ENCODE results near the gene CNNM4. TPM values are rescaled to one million over a fixed set of nuclear protein-coding genes. Genes with fewer than 3 reads are reported as not detected.

CNNM4 gene
- total RNA-seq, 4 donors from 2014 or later = 66.5 to 134 (median 85.7) TPM

DNA sequence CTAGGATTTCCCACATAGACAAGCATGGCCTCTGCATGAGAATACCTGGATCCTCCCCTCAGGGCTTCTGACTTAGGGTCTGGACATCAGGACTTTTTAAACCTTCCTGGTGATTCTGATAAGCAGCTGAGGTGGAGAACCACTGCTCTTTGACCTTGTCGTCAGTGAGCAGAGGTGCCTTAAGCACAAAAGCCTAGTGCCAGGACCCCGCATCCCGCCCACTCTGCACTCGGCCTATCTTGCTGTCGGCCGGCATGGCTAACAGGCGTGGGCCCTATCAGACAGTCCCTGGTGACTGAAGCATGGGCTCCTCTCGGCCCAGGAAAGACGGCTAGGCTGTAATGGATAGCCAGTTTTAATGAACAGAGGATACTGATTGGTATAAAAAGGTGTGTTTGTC lies 76.9 kb downstream of the CNNM4 start:
- H3K36me3 ChIP-seq = peaks cover 0 to 6% (median 0%) of the 10 kb centered on the region in 4 donors
- H3K9me3 ChIP-seq = no peaks in the 10 kb centered on the region
- no peak for TF ChIP-seq EP300 (IDR thresholded peaks at IDR 0.05; ENCODE audit: low read depth)
- no peak for TF ChIP-seq POLR2A (IDR thresholded peaks at IDR 0.05)
- TF ChIP-seq POLR2AphosphoS5 (IDR thresholded peaks at IDR 0.05) = no peak
- TF ChIP-seq, protein P1, sequence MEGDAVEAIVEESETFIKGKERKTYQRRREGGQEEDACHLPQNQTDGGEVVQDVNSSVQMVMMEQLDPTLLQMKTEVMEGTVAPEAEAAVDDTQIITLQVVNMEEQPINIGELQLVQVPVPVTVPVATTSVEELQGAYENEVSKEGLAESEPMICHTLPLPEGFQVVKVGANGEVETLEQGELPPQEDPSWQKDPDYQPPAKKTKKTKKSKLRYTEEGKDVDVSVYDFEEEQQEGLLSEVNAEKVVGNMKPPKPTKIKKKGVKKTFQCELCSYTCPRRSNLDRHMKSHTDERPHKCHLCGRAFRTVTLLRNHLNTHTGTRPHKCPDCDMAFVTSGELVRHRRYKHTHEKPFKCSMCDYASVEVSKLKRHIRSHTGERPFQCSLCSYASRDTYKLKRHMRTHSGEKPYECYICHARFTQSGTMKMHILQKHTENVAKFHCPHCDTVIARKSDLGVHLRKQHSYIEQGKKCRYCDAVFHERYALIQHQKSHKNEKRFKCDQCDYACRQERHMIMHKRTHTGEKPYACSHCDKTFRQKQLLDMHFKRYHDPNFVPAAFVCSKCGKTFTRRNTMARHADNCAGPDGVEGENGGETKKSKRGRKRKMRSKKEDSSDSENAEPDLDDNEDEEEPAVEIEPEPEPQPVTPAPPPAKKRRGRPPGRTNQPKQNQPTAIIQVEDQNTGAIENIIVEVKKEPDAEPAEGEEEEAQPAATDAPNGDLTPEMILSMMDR (IDR thresholded peaks at IDR 0.05) = no peak
- DNase-seq = no peak
- 93% methylated on average over 9 of the region's 9 CpGs; no CpG with 5 or more reads in 1 of the 2 donors for WGBS, 2 donors (ENCODE audit: low coverage in 1 of 2)
- peaks cover 4 to 15% (median 12%) of the 10 kb centered on the region in 4 donors for H3K4me1 ChIP-seq
- no peak overlapping the region for H3K27ac ChIP-seq
- H3K27me3 ChIP-seq = no peaks in the 10 kb centered on the region
- intact Hi-C loops (cut with DNase I; ENCODE audit: low total_unique reads) = no loop called here
- no peak overlapping the region for H3K4me3 ChIP-seq
- in situ Hi-C loops (cut with MboI; ENCODE audit: low pct_ligation_motif_present in 1 of 4, low pct_unique_long_range_greater_than_20kb in 1 of 4, low sequenced_read_pairs in 3 of 4) = loop anchor here in 1 of 4 donors (25.0 kb wide), 1 partner anchor 250 kb away; the partner anchor contains the start of gene FAHD2B

DNA sequence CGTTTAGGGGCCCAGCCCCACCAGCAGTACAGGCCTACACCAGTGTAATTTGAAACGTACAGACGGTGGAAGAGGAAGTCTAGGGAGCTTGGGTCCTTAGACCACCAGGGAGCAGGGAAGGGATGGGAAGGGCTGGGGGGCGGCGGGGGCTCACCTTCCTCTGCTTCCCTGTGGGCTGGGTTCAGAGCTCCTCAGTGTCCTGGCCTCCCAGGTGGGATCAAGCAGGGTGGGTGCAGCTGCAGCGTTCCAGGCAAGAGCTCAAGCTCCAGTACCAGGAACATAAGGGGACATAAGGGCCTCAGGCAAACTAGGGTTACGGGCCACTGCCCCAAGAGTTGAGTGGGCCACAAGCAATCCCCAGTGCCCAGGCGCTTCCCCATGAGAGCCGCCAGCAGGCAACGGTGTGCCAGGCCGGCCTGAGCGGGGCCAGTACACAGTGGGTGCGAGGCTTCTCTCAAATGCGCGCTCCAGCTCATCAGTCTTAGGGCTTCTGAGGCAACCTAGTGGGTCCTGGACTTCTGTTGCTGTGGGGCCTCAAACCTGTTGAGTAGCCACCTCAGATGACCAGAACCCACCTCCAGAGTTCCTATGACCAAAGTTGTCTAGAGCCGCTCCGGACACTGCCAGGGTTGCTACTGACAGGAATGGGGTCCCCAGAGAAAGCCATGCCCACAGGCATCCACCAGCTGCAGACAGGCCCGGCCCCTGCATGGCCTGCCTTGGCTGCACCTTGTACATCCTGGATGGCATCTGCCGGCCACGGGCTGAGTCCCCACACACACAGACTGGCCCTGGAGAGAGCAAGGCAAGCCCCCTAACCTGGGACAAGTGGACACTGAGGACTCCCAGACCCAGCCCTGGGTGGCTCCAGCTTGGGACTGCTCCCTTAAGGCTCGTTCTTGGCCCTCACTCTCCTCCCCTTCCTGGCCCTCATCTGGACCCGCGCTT lies 77.9 kb downstream of the CNNM4 start:
- no peaks in the 10 kb centered on the region for H3K36me3 ChIP-seq
- no peak overlapping the region for H3K27ac ChIP-seq
- in situ Hi-C loops (cut with MboI; ENCODE audit: low pct_ligation_motif_present in 1 of 4, low pct_unique_long_range_greater_than_20kb in 1 of 4, low sequenced_read_pairs in 3 of 4) (loop anchor here in 1 of 4 donors (25.0 kb wide), 1 partner anchor 249 kb away; the partner anchor contains the start of gene FAHD2B), intact Hi-C loops (cut with DNase I; ENCODE audit: low total_unique reads) (no loop called here)
- no peaks in the 10 kb centered on the region for H3K27me3 ChIP-seq
- WGBS, 2 donors (ENCODE audit: low coverage in 1 of 2) = 83% methylated on average over 22 of the region's 23 CpGs; no CpG with 5 or more reads in 1 of the 2 donors
- H3K4me3 ChIP-seq = no peak overlapping the region
- H3K4me1 ChIP-seq = peaks cover 4 to 13% (median 10%) of the 10 kb centered on the region in 4 donors
- no peak for TF ChIP-seq POLR2AphosphoS5 (IDR thresholded peaks at IDR 0.05)
- no peak for TF ChIP-seq POLR2A (IDR thresholded peaks at IDR 0.05)
- TF ChIP-seq, protein P1 (IDR thresholded peaks at IDR 0.05) = no peak
- TF ChIP-seq EP300 (IDR thresholded peaks at IDR 0.05; ENCODE audit: low read depth) = no peak
- no peak for DNase-seq
- H3K9me3 ChIP-seq = no peaks in the 10 kb centered on the region

DNA sequence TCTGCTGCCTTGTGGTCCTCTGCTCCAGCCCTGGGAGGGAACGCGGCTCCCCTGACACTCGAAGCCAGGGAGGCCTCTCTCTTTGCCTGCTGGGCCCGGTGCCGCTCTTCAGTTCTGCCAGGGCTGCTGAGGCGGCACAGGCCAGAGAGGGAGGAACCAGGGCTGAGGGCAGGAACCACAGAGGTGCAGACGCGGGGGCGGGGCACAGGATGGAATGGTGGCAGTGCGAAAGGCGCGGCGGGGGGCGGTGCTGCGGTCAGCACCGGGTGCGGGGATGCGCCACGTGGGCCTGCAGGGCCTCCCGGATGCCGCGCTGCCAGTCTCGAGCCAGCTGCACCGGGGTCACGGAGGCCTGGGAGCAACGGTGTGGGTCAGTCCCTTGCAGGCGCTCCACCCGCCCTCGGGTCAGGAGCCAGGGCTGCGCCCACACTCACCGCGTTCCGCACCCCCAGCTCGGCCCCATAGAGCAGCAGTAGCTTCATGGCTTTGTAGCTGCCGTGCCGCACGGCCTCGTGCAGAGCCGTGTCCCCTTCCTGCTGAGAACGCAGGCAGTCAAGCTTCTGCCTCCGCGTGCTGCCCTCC lies 78.7 kb downstream of the CNNM4 start:
- H3K4me1 ChIP-seq = peaks cover 4 to 13% (median 10%) of the 10 kb centered on the region in 4 donors
- DNase-seq = peak; percentile 85
- intact Hi-C loops (cut with DNase I; ENCODE audit: low total_unique reads) = no loop called here
- in situ Hi-C loops (cut with MboI; ENCODE audit: low pct_ligation_motif_present in 1 of 4, low pct_unique_long_range_greater_than_20kb in 1 of 4, low sequenced_read_pairs in 3 of 4) = loop anchor here in 1 of 4 donors (25.0 kb wide), 1 partner anchor 248 kb away; the partner anchor contains the start of gene FAHD2B
- H3K27me3 ChIP-seq = no peaks in the 10 kb centered on the region
- peak overlapping the region in 2 of 4 donors; percentile 3 to 6 for H3K4me3 ChIP-seq
- no peaks in the 10 kb centered on the region for H3K36me3 ChIP-seq
- 41% methylated on average over 29 of the region's 42 CpGs; no CpG with 5 or more reads in 1 of the 2 donors for WGBS, 2 donors (ENCODE audit: low coverage in 1 of 2)
- no peak overlapping the region for H3K27ac ChIP-seq
- no peak for TF ChIP-seq POLR2A (IDR thresholded peaks at IDR 0.05)
- TF ChIP-seq POLR2AphosphoS5 (IDR thresholded peaks at IDR 0.05) = no peak
- H3K9me3 ChIP-seq = no peaks in the 10 kb centered on the region

DNA sequence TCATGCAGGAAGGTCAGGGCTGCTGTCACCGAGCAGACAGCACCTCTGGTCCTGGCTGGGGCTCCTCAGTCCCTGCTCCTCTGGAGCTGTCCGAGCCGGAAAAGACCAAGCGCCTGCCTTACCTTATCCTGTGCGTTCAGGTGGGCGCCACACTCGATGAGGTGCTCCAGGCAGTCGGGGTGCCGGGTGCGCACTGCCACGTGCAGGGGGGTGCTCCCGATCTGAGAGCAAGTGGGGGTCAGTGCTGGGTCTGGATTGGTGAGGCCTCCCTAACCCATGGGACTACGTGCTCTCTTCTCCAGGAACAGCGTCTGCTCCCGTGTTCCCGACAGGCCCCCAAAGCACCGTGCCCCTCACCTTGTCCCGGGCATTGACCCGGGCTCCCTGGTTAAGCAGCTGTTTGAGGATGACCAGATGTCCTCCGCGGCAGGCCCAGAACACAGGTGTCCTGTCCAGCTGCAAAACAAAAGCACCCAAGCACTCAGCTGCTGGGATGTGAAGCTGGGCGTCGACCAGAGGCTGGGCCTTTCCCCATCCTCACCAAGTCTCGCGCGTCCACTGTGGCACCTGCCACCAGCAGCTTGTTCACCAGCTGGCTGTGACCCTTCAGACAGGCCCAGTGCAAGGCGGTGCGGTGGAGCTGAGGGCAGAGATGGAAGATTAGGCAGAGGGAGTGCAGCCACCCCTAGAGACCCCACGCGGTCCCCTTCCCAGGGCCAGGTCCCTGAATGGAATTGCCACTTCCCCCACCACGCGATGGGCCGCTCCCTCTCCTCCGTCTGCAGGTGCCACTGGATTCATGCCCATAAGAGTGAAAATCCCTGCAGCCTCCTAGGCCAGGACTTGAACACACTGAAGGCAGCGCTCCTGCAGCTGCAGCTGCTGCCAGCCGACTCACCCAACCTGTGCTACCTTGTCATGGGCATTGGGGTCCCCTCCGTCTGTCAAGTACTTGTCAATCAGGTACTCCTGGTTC lies 79.5 kb downstream of the CNNM4 start:
- in situ Hi-C loops (cut with MboI; ENCODE audit: low pct_ligation_motif_present in 1 of 4, low pct_unique_long_range_greater_than_20kb in 1 of 4, low sequenced_read_pairs in 3 of 4) = loop anchor here in 1 of 4 donors (25.0 kb wide), 1 partner anchor 247 kb away; the partner anchor contains the start of gene FAHD2B
- Histone ChIP-seq H3K4me3 (peak overlapping the region in 1 of 4 donors; percentile 6), H3K9me3 (no peaks in the 10 kb centered on the region), H3K4me1 (peaks cover 4 to 13% (median 10%) of the 10 kb centered on the region in 4 donors), H3K27me3 (no peaks in the 10 kb centered on the region), H3K36me3 (no peaks in the 10 kb centered on the region), H3K27ac (no peak overlapping the region)
- DNase-seq = no peak
- 85% methylated on average over 34 of the region's 37 CpGs; no CpG with 5 or more reads in 1 of the 2 donors for WGBS, 2 donors (ENCODE audit: low coverage in 1 of 2)
- TF ChIP-seq, protein P1 (IDR thresholded peaks at IDR 0.05) = no peak
- TF ChIP-seq POLR2A (IDR thresholded peaks at IDR 0.05) = no peak
- TF ChIP-seq EP300 (IDR thresholded peaks at IDR 0.05; ENCODE audit: low read depth) = no peak
- TF ChIP-seq POLR2AphosphoS5 (IDR thresholded peaks at IDR 0.05) = no peak
- intact Hi-C loops (cut with DNase I; ENCODE audit: low total_unique reads) = no loop called here
